ENCODE results near the gene SDC1.

Gene SDC1

DNA sequence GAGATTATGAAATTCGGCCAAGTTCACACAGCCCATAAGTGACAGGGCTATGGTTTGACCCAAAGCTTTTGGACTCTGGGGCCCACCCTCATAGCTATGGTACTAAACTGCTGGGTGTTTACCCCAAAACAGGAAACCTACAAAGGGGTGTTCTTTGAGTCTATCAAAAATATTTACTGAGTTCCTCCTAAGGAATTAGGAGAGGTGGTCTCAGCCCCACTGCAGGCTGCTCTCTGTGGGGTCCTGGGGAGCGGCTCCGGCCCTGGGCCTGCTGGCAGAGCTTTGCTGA lies 45.5 kb downstream of the SDC1 start:
- H3K27ac ChIP-seq = no peak overlapping the region
- TF ChIP-seq CTCF (conservative IDR thresholded peaks at IDR 0.05) (no peak), ZFX (IDR thresholded peaks at IDR 0.05) (no peak)

- TF ChIP-seq ZFX (IDR thresholded peaks at IDR 0.05) (no peak), CTCF (conservative IDR thresholded peaks at IDR 0.05) (no peak)
- H3K27ac ChIP-seq = no peak overlapping the region
Observed at GRCh38 chr2:20178666-20179465, 46.1 kb downstream of the SDC1 start.

DNA sequence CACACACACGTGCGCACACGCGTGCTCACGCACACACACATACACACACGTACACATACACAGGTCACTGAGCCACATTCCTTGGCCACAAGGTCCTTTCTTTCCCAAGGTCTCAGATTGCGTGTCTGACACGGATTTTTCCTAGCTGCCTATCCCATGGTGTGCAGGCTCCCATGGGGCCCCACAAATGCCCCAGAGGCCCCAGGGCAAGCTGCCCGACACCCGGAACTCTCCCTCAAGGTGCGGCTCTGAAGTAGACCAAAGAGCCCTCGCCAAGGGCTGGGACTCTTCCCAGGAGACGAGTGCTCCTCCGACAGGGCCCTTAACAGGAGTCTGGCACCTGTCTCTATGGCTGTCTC lies 46.7 kb downstream of the SDC1 start:
- no peak overlapping the region for H3K27ac ChIP-seq
- no peak for TF ChIP-seq ZFX (IDR thresholded peaks at IDR 0.05)

DNA sequence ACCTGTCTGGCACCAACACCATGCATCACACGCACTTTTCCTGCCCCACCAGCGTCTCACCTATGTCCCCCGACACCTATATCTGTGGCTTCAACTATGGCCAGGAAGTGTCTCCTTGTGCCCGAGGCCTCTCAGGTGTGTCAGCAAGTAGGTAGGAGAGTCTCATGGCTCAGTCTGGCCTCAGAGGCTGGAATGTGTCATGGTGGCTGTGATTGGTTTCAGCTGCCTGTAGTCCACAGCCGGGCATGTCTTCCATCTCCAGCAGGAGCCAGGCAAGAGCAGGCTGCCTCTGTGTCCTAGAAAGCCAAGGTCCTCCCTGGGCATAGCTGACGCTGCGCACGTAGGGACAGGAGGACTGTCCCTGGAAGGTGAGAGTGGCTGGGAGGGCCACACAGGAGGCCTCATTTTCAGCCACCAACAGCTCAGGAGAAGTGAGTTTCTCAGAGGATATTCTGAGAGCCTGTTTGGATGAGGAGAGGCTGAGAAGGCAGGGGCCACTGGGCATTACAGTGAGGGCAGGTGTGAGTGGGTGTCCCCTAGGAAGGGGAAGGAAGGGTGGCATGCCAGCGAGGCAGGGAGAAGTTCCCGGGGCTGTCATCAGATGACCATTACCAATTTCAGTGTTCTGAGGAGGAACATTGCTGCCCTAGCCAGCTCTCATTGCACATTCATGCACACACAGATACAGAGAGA lies 47.2 kb downstream of the SDC1 start:
- TF ChIP-seq CTCF (conservative IDR thresholded peaks at IDR 0.05) (no peak), ZFX (IDR thresholded peaks at IDR 0.05) (no peak)
- no peak overlapping the region for H3K27ac ChIP-seq

GRCh38 chr2:20176760-20177159 lies 48.2 kb downstream of the SDC1 start:
- TF ChIP-seq CTCF (conservative IDR thresholded peaks at IDR 0.05) (no peak), ZFX (IDR thresholded peaks at IDR 0.05) (no peak)
- H3K27ac ChIP-seq = no peak overlapping the region

DNA sequence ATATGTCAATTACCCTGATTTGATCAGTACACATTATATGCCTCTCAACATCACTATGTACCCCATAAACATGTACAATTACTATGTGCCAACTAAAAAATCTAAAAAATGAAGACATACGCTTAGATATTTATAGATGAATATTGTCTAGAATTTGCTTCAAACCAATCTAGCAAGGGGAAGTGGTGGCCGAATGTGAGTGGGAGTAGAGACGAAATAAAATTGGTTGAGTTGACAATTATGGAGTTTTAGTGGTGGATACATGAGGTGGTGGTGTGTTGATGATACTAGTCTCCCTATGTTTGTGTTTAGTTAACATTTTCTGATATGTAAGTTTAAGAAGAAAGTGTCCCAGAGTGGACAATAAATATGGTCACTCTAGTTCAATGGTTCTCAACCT lies 49.0 kb downstream of the SDC1 start:
- TF ChIP-seq CTCF (conservative IDR thresholded peaks at IDR 0.05) (no peak), ZFX (IDR thresholded peaks at IDR 0.05) (no peak)
- H3K27ac ChIP-seq = no peak overlapping the region

GRCh38 chr2:20175267-20175666 lies 49.7 kb downstream of the SDC1 start:
- TF ChIP-seq ZFX (IDR thresholded peaks at IDR 0.05) (no peak), CTCF (conservative IDR thresholded peaks at IDR 0.05) (no peak)

GRCh38 chr2:20174410-20174809 lies 50.5 kb downstream of the SDC1 start:
- H3K27ac ChIP-seq = no peak overlapping the region
- no peak for TF ChIP-seq ZFX (IDR thresholded peaks at IDR 0.05)
- no peak for TF ChIP-seq CTCF (conservative IDR thresholded peaks at IDR 0.05)

More at GRCh38 chr2:20175267-20175666, 49.7 kb downstream of the SDC1 start:
- H3K27ac ChIP-seq = no peak overlapping the region

All from C4-2B (cell line).